ENCODE results near the gene TSPO.

The TSPO gene

DNA sequence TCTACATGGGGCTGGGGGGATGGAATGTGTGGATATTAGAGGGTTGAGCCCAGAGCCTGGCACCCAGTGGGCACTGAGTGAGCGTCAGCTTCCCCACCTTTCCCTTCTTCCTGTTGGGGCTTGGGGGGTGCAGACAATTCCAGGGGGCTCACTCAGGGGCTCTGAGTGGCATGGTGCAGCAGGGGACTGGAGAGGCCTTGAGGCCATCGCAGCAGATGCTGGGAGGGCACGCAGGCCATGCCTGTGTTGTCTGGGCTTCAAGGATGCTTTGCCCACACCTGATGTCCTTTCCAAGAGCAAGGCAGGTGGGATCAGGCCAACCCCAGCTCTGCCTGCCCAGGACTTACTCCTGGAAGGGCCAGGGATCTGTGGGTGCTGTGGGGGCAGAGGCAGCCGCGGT is 46.8 kb downstream of the TSPO start:
- H3K4me3 ChIP-seq (replicated peaks; ENCODE audit: low read depth, low read length): no peak overlapping the region
- DNase-seq (ENCODE audit: low read depth): no peak
- TF ChIP-seq, protein P1, sequence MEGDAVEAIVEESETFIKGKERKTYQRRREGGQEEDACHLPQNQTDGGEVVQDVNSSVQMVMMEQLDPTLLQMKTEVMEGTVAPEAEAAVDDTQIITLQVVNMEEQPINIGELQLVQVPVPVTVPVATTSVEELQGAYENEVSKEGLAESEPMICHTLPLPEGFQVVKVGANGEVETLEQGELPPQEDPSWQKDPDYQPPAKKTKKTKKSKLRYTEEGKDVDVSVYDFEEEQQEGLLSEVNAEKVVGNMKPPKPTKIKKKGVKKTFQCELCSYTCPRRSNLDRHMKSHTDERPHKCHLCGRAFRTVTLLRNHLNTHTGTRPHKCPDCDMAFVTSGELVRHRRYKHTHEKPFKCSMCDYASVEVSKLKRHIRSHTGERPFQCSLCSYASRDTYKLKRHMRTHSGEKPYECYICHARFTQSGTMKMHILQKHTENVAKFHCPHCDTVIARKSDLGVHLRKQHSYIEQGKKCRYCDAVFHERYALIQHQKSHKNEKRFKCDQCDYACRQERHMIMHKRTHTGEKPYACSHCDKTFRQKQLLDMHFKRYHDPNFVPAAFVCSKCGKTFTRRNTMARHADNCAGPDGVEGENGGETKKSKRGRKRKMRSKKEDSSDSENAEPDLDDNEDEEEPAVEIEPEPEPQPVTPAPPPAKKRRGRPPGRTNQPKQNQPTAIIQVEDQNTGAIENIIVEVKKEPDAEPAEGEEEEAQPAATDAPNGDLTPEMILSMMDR (IDR thresholded peaks at IDR 0.05; ENCODE audit: low read length, missing control alignments): no peak

DNA sequence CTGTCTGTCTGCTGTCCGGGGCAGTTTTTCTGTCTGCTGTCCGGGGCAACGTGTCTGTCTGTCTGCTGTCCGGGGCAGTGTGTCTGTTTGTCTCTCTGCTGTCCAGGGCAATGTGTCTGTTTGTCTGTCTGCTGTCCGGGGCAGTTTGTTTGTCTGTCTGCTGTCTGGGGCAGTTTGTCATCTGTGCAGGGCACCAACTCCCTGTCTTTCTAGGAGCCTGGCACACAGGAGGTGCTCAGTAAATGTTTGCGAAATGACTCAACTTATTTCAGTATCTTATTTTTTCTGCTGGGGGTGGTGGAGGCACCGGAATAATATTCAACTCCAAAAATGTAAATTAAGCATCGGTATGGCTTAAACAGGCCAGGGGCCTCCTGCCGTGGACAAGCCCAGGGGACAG is 47.6 kb downstream of the TSPO start:
- no peak overlapping the region for H3K4me3 ChIP-seq (replicated peaks; ENCODE audit: low read depth, low read length)
- TF ChIP-seq, protein P1 (IDR thresholded peaks at IDR 0.05; ENCODE audit: low read length, missing control alignments): no peak
- DNase-seq (ENCODE audit: low read depth): no peak

DNA sequence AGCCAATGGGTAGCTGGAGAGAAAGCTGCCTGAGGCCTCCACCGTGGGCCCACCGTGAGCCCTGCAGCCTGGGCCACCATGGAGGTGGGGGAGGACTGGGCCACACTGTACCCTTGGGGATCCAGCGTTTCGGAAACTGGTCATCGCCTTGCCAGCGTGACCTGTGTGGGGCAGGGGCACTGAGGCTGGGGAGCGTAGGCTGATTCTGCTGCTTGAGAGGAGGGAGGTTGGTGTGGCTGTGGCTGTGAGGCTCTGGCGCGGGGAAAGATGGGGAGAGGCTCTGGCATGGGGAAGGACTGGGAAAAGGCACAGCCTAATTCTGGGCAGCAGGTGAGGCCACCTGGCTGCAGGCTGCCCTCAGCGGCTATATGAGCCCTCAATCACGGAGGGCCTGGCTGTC is 48.2 kb downstream of the TSPO start:
- H3K4me3 ChIP-seq (replicated peaks; ENCODE audit: low read depth, low read length): no peak overlapping the region
- TF ChIP-seq, protein P1 (IDR thresholded peaks at IDR 0.05; ENCODE audit: low read length, missing control alignments): no peak
- DNase-seq (ENCODE audit: low read depth): no peak

DNA sequence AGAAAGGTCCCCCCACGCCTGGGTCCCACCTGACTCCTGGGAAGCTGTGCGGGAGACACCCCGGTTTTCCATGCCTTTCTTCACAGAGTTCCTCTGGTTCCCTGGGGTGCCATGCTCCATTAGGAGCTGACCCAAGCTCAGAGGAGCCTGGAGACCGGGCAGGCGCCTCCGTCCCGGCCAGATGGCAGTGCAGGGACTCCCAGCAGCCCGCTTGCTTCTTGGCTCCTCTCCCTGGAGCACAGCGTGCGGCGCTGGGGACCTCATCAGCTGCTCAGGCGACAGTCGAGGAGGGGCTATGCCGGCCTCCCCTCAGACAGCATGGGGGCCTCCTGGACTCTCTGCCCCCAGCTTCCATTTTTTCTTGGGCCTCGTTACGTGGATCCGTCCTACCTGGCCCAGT is 48.7 kb downstream of the TSPO start:
- no peak overlapping the region for H3K4me3 ChIP-seq (replicated peaks; ENCODE audit: low read depth, low read length)
- no peak for DNase-seq (ENCODE audit: low read depth)
- TF ChIP-seq, protein P1 (IDR thresholded peaks at IDR 0.05; ENCODE audit: low read length, missing control alignments): no peak

DNA sequence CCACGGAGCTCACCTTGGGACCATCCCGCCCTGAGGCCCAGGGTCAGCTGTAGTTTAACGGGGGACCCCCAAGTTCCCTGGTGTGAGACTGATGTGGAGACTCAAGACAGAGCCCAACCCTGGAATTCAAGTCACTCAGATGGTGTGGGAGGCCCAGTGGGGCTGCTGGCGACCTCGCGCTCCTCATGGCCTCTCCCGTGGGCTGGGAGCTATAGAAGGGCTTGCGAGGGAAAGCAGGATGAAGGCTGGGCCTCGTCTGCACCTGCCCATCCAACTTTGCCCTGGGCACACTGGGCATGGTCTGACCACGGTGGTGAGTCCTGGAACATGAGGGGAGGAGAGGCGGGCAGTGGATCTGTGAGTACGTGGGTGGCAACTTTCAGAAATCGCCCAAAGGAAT is 49.2 kb downstream of the TSPO start:
- TF ChIP-seq, protein P1 (IDR thresholded peaks at IDR 0.05; ENCODE audit: low read length, missing control alignments): no peak
- DNase-seq (ENCODE audit: low read depth): no peak
- no peak overlapping the region for H3K4me3 ChIP-seq (replicated peaks; ENCODE audit: low read depth, low read length)

DNA sequence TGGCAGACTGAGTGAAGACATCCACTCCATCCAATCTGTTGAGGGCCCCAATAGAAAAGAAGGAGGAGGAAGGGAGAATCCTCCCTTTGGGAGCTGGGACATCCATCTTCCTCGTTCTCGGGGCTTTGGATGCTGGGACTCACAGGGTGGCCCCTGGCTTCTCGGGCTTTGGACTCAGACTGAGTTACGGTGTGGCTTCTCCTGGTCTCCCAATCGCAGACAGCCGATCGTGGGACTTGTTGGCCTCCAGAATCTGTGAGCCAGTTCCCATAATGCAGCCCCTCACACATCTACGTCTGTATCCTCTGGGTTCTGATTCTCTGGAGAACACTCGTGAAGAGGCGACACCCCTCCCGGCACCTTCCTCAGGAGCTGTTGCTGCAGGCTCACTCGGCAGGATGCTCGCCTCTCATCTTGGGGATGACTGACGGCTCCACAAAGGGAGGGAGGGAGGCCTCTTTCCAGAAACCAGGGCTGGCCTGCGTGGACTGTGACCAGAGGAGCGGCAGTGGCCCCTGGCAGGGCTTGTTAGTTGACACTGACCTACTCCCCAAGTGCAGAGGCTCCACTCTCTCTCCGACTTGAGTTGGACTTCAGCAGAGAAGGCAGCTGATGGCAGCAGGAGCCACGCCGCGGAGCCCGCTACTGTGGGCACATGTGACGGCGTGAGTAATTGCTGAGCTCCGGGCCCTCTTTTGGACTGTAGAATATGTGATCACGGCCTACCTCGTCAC is 50.3 kb downstream of the TSPO start:
- DNase-seq (ENCODE audit: low read depth): no peak
- TF ChIP-seq, protein P1 (IDR thresholded peaks at IDR 0.05; ENCODE audit: low read length, missing control alignments): no peak
- H3K4me3 ChIP-seq (replicated peaks; ENCODE audit: low read depth, low read length): no peak overlapping the region

DNA sequence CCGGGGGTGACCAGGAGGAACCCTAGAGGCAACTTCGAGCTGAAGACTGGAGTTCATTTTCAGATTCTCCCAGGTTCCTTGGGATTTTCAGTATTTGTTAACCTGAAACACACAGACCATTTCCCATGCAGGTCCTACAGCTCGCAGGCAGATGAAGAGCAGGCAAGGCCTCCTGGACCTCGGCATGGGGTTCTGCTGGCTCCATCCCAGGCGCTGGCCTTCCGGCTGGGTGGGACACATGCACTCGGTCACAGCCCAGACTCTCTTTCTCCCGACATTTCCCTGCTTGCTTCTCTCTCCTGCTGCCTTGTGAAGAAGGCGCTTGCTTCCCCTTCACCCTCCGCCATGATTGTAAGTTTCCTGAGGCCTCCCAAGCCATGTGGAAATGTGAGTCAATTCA is 51.0 kb downstream of the TSPO start:
- DNase-seq (ENCODE audit: low read depth): no peak
- no peak overlapping the region for H3K4me3 ChIP-seq (replicated peaks; ENCODE audit: low read depth, low read length)
- TF ChIP-seq, protein P1 (IDR thresholded peaks at IDR 0.05; ENCODE audit: low read length, missing control alignments): no peak

All from fibroblast of pulmonary artery (primary cell).